Brain microvascular endothelial cell (primary cell): Measurements from ENCODE around the gene SPATS2L.

Source experiments
- DNase-seq: peaks from one replicate; pipeline ENCODE4 v3.0.0-alpha.2; 2020
- H3K27ac ChIP-seq: fragments of 250-450 bp; sonication (Bioruptor Pico); 2 replicates; pipeline ENCODE4 v1.5.1; 2020; ENCODE audit warnings: mild to moderate bottlenecking, moderate library complexity
- H3K27me3 ChIP-seq: fragments of 250-450 bp; sonication (Bioruptor Pico); replicated peaks from 2 replicates; pipeline ENCODE4 v1.5.1; 2020; ENCODE audit warnings: mild to moderate bottlenecking
- H3K36me3 ChIP-seq: fragments of 250-450 bp; sonication (Bioruptor Pico); replicated peaks from 2 replicates; pipeline ENCODE4 v1.5.1; 2020; ENCODE audit warnings: mild to moderate bottlenecking
- H3K4me3 ChIP-seq: 2 replicates; pipeline ENCODE4 v1.5.1; 2011; ENCODE audit warnings: low read depth, mild to moderate bottlenecking, control low read depth, low read length, moderate library complexity
- CTCF ChIP-seq: IDR thresholded peaks from 2 replicates; pipeline ENCODE4 v1.5.1; 2011; ENCODE audit warnings: low read depth, mild to moderate bottlenecking, moderate library complexity, low read length, control low read depth, inconsistent platforms; ENCODE audit errors: missing control alignments
- in situ Hi-C: cut with HindIII; loops from 2 replicates; pipeline ENCODE4 v1.10.0; 2017; ENCODE audit warnings: low sequenced_read_pairs, low pct_ligation_motif_present

SPATS2L gene

GRCh38 chr2:200336980-200337615 lies 30.6 kb downstream of the SPATS2L start:
- Histone ChIP-seq H3K27ac (no peak overlapping the region), H3K27me3 (no peaks in the 10 kb centered on the region), H3K36me3 (no peaks in the 10 kb centered on the region), H3K4me3 (no peak overlapping the region)
- no peak for DNase-seq
- no peak for TF ChIP-seq CTCF
- in situ Hi-C loops = no loop called here

DNA sequence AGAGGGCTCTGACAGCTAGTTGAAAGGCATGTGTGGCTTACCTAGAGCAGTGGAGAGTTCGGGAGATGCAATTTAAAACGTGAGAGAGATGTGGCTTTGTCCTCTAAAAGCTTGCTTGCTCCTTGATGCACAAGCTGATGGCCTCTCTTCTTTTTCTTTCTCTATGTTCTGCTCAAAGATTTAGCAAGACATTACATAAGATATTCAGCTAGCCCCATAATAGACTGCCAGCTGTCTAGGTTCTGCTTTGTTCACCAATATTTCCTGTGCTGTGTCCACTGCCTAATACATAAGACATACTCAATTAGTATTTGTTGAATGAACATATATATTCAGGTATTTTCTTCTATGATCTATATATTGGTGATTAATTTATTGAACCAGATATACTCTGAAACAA lies 31.1 kb downstream of the SPATS2L start:
- H3K4me3 ChIP-seq = no peak overlapping the region
- H3K36me3 ChIP-seq = no peaks in the 10 kb centered on the region
- TF ChIP-seq CTCF = no peak
- in situ Hi-C loops = no loop called here
- H3K27ac ChIP-seq = no peak overlapping the region
- no peaks in the 10 kb centered on the region for H3K27me3 ChIP-seq
- DNase-seq = no peak

DNA sequence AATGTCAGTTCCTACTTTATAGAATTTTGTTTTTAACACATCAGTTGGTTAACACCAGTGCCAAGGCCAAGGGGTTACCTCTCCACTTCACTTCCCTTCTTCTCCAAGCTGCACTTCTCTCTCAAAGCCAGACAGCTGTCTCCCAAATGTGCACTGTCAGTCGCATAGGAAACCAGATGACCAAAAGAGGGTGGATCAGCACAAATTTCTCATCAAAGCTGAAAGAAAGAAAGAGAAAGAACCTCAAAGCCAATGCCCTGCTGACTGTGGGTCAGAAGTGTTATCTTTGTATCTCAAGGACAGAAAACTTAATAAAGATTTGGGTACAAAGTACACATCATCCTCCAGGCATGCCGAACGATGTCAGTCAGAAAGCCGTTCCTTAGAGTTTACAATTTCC lies 32.2 kb downstream of the SPATS2L start:
- Histone ChIP-seq H3K36me3 (no peaks in the 10 kb centered on the region), H3K4me3 (no peak overlapping the region), H3K27me3 (no peaks in the 10 kb centered on the region), H3K27ac (peak overlapping the region; percentile 24)
- no peak for TF ChIP-seq CTCF
- peak; percentile 18 for DNase-seq
- in situ Hi-C loops = no loop called here

DNA sequence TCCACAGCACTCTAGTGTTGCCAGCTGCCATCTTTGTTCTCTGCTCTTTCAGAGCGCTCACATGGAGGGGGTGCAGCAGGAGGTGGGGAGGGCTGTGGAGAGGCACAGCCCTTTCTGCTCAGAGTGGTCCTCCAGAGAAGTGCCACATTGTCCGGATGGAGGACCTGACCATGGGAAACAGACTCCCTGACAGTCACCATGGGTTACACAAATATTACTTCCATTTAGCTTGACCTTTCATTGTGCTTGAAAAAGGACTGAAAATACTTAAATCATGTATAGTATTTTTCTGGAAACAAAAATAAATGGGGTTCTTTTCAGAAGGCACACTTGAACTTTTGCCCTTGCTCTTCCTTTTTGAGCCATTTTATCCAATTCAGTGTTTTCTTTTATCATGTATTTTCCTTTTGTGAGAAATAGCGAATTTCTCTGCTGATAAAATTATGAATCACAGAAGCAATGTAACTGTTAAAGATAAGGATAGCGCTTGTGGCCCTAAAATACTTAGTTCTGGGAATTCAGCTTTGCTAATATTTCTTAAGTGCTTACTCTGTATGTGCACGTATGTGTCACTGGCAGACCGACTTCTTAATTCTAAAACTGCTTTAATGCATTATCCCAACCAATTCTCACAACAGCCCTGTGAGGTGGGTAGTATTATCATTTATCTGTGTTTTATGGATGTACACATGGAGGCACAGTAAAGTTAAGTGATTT lies 34.2 kb downstream of the SPATS2L start:
- H3K36me3 ChIP-seq = no peaks in the 10 kb centered on the region
- in situ Hi-C loops = no loop called here
- no peak for TF ChIP-seq CTCF
- no peak overlapping the region for H3K4me3 ChIP-seq
- DNase-seq = peak; percentile 57
- H3K27me3 ChIP-seq = no peaks in the 10 kb centered on the region
- H3K27ac ChIP-seq = peak overlapping the region; percentile 86

DNA sequence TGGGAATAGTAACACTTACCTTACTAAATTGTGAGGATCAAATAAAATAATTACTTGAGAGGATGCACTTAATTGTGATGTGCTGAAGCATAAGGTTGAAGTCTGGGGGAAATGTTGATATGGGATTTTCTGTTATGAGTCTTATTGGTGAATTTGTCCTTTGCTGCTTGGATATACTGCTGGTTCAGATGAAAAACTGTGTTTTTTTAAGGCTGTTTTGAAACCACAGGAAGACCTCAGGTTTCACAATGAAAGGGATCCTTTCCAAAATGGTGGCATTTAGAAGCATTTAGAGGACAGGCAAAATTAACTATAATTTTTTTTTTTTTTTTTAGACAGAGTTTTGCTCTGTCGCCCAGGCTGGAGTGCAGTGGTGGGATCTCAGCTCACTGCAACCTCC lies 34.9 kb downstream of the SPATS2L start:
- no peak overlapping the region for H3K4me3 ChIP-seq
- H3K27ac ChIP-seq = peak overlapping the region; percentile 86
- H3K36me3 ChIP-seq = no peaks in the 10 kb centered on the region
- TF ChIP-seq CTCF = no peak
- in situ Hi-C loops = no loop called here
- H3K27me3 ChIP-seq = no peaks in the 10 kb centered on the region
- DNase-seq = no peak
